ENCODE data around the gene LIN9.
A peak's percentile ranks its signal among the peaks of the same experiment; 100 is the strongest.
"Not testable (repeated sequence)": the region's sequence is repeated elsewhere in the genome, so short reads cannot be mapped to it uniquely, and the experiment has no call there.

The LIN9 gene

GRCh38 chr1:226210571-226211176 lies 98.3 kb downstream of the LIN9 start:
- no peak for DNase-seq

GRCh38 chr1:226209307-226210059 lies 99.5 kb downstream of the LIN9 start:
- no peak for DNase-seq

GRCh38 chr1:226207048-226207447 lies 101.9 kb downstream of the LIN9 start:
- no peak for DNase-seq

- no peak for DNase-seq
Measured at GRCh38 chr1:226204198-226204597, 104.8 kb downstream of the LIN9 start.

- DNase-seq, result no peak
Measured at GRCh38 chr1:226203655-226204054, 105.3 kb downstream of the LIN9 start.

- DNase-seq, result no peak
Measured at GRCh38 chr1:226203240-226203639, 105.7 kb downstream of the LIN9 start.

GRCh38 chr1:226202666-226203065 lies 106.3 kb downstream of the LIN9 start:
- not testable (repeated sequence) for DNase-seq

- DNase-seq, result no peak
Measured at GRCh38 chr1:226202246-226202645, 106.7 kb downstream of the LIN9 start.

GRCh38 chr1:226201029-226201593 lies 107.9 kb downstream of the LIN9 start:
- DNase-seq, result no peak

GRCh38 chr1:226199971-226200370 lies 109.0 kb downstream of the LIN9 start:
- no peak for DNase-seq

GRCh38 chr1:226195144-226195543 lies 113.8 kb downstream of the LIN9 start:
- DNase-seq, result no peak

- DNase-seq, result no peak
Measured at GRCh38 chr1:226187380-226187779, 121.6 kb downstream of the LIN9 start.

GRCh38 chr1:226187019-226187322 lies 122.0 kb downstream of the LIN9 start:
- no peak for DNase-seq

GRCh38 chr1:226186124-226187018 lies 122.6 kb downstream of the LIN9 start, which contains the start of gene ACBD3:
Gene ACBD3 (minus strand): TSS chr1:226186741. CDS start chr1:226186675, 66 bp downstream.
- peak; percentile 90 for DNase-seq

GRCh38 chr1:226185141-226186036 lies 123.6 kb downstream of the LIN9 start:
- DNase-seq, result no peak

- DNase-seq, result no peak
Measured at GRCh38 chr1:226181996-226182714, 126.8 kb downstream of the LIN9 start.
